Suppressor macrophage (primary cell): ENCODE data around the gene PFN3.
A peak's percentile ranks its signal among the peaks of the same experiment; 100 is the strongest.
"Not testable (repeated sequence)": the region's sequence is repeated elsewhere in the genome, so short reads cannot be mapped to it uniquely, and the experiment has no call there.

Source experiments
- DNase-seq, 4 experiments: peaks; one replicate each; pipeline ENCODE4 v3.0.0-alpha.2; 2020 to 2022

Gene PFN3

GRCh38 chr5:177425196-177425800 is 24.8 kb upstream of the PFN3 start:
- no peak for DNase-seq

DNA sequence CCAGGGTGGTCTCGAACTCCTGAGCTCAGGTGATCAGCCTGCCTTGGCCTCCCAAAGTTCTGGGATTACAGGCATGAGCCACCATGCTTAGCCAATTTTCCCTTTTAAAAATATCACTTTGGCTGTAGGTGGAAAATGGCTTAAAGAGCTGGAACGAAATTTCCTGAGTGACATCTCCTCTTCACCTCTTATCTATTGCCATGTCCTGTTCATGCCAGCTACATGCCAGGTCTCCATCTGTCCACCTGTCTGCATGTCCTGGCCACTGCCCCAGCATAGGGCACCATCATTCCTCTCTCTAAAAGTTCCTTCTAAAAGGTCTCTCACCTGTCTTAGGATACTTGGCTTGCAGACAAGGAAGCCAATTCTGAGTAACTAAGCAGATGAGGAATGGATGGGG is 23.2 kb upstream of the PFN3 start:
- DNase-seq: no peak

DNA sequence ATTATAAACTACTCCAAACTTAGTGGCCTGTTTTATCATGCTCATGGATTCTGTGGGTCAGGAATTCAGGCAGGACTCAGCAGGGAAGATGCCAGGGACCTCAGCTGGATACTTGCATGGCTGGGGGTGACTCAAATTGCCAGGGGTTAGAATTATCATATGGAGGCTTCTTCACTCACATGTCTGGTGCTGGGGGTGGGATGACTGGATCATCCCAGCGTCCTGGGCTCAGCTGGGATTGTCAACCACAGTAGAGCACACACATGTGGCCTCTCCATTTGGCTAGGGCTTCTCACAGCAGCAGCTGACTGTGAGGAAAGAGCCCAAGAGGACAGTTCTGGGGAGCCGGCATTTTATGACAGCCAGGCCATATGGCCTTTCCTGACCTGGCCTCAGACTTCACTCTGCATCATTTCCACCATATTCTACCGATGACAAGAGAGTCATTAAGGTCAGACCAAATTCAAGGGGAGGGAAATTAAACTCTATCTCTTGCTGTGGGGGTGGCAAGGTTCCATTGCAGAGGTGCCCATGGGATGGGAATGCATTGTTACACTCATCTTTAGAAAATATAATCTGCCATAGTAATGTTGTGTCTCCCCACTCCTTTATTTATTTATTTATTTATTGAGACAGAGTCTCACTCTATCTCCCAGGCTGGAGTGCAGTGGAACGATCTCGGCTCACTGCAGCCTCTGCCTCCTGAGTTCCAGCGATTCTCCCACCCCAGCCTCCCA is 20.8 kb upstream of the PFN3 start:
- DNase-seq: peak in 1 of 4 experiments; percentile 35

DNA sequence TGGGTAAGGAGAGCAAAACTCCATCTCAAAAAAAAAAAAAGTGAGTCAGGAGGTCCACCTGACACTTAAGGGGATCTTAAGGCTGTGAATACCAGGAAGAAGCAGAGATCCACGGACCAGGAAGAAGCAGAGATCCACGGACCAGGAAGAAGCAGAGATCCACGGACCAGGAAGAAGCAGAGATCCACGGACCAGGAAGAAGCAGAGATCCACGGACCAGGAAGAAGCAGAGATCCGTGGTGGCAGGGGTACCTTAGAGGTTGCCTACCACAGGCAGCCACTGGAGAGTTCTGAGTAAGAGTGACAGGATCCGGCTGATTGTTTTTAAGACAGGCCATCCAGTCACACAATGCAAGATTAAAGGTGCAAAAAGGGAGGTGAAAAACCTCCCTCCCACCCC is 20.0 kb upstream of the PFN3 start:
- not testable (repeated sequence) for DNase-seq

DNA sequence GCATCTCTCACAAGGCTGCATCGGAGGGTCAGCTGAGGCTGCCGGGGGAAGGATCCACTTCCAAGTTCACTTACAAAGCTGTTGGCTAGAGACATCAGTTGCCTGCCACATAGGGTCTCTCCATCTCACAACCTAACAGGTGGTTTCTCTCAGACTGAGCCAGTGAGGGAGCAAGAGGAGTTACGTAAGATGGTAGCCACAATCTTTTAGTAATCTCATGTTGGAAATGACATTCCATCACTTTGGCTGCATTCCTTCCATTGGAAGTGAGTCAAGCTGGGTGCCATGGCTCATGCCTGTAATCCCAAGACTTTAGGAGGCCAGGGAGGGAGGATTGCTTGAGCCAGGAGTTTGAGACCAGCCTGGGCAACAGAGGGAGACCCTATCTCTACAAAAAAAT is 18.6 kb upstream of the PFN3 start:
- DNase-seq: no peak

- not testable (repeated sequence) for DNase-seq
Measured at GRCh38 chr5:177417081-177417480, 16.6 kb upstream of the PFN3 start.

DNA sequence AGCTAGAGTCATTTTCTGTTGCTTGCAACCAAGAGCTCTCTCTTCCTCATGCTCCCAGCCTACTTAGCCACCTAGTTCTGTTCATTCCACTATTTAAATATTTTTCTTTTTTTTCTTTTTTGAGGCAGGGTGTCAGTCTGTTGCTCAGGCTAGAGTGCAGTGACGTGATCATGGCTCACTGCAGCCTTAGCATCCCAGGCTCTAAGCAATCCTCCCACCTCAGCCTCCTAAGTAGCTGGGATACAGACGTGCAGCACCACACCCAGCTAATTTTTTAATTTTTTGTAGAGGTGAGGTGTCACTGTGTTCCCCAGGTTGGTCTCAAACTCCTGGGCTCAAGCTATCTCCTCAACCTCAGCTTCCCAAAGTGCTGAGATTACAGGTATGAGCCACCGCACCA is 14.0 kb upstream of the PFN3 start:
- DNase-seq: no peak

- no peak for DNase-seq
Measured at GRCh38 chr5:177412603-177413233, 12.3 kb upstream of the PFN3 start.

DNA sequence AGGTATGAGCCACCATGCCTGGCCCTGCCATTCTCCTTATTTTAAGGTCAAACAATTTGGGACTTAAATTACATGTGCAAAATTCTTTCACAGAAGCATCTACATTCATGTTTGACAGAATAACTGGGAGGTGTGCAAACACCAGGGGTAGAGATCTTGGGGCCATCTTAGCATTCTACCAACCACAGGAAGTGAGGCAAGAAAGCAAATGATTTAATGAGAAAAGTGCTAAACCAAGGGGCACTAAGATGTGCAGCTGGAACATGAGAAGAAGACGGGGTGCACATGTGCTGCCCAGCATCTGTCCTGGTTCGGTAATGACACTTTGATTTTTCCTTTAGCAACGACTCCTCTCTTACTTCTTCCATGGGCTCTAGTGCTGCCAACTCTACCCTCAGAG is 10.1 kb upstream of the PFN3 start:
- no peak for DNase-seq

- DNase-seq: no peak
Measured at GRCh38 chr5:177409043-177409801, 8.8 kb upstream of the PFN3 start, which contains the start of gene F12. Gene F12, minus strand, starts transcription at chr5:177409564. Its CDS starts 37 bp downstream, at chr5:177409527.

GRCh38 chr5:177405805-177406204 is 5.3 kb upstream of the PFN3 start:
- DNase-seq: peak; percentile 70 to 88 (median 85)

DNA sequence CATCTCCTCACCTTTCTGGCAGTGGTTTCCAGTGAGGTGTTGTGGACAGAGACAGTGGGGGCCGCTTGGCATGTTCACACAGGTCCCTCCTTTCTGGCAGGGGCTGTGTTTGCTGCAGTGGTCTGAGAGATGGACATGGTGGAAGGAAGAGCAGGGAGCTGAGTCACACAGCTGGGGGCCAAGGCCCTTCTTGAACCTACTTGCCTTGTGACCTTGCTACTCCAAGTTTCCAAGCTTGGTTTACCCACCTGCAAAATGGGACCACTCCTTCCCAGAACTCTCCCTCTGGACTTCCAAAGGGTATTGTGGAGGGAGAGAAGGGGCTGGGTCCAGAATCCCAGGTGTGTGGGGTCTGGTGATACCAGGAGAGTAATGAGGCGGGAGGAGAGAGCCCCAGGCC is 4.9 kb upstream of the PFN3 start:
- DNase-seq: no peak

DNA sequence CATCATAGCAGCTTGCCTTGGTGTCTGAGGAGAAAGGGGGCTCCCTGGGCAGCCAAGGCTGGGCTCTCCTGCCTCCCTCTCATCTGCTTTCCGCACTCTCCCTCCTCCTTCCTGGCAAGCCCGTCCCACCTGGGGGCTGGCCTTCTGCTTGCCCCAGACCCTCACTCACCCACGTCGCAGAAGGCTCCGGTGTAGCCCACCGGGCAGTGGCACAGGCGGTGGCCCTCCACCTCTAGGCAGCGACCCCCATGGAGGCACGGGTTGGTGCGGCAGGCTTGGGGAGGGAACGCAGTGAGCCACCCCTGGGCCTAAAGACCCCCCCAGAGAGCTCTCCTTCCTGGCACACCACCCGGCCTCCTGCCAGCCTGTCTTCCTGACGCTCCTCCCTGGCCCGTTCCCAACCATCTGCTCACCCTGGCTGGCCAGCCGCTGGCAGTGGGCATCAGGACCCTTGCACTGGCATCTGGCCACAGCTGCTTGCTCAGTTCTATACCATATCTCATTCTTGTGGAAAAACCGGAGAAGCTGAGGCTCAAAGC is 4.2 kb upstream of the PFN3 start:
- no peak for DNase-seq

GRCh38 chr5:177403792-177404640 is 3.6 kb upstream of the PFN3 start:
- DNase-seq: peak; percentile 86 to 93 (median 91)

DNA sequence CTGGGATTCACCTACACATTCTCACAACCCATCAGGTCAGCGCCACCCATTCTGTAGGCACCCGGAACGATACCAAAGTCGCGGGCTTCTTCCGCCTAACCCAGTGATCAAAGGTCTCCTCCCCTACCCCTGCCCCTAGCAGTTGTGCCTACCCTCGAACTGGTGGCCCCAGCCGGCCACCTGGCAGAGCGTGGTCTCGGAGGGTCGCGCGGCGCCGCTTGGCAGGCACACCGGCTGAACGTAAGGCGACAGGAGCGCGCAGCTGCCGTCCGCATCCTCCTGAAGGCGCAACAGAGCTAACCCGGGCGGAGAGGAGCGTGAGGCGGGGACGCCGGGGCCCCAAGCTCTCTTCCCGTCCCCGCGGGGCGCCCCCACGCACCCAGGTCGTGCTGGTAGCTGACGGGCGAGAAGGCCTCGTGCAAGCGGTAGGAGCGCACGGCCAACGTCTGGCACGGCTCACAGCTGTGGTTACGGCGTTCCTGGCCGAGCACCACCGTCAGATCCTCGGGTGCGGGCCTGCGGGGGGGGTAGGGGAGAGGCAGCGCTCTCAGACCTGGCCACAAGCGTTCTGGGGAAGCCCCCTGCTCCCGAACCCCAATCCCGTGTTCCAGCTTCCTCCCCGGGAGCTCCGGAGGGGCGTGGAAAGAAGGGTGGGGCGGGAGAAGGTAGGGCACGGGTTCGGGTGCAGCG is 2.8 kb upstream of the PFN3 start:
- DNase-seq: peak in 1 of 4 experiments; percentile 46

DNA sequence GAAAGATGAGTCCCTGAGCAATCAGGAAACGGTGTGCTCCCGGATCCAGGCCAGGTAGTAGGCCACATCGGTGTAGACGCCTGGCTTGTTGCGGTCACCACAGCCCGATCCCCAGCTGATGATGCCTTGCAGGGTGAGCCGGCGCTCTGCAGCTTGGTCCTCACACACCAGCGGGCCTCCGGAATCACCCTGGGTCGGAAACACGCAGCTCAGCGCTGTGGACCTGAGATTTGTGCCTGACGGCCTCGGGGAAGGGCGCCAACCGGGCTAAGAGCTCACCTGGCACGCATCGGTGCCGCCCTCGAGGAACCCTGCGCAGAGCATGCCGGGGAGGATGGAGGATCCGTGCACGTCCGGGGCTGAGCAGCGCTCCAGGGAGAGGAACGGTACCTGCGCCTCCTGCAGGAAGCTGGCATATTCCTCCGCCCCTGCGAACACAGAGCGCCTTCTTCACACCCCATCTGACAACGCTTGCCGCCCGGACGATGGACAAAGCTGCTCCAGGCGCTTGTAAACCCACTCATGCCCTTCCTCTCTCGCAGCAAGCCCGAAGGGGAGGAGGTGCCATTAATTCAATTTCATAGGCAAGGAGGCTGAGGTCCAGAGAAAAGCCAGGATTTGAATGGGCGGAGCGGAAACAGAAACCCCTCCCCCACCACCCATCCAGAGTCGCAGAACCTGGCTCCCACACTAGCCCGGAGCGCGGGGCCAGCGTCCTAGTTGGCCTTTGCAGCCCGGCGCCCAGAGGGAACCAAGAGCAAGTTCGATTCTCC is 2.0 kb upstream of the PFN3 start:
- peak in 3 of 4 experiments; percentile 54 to 68 (median 55) for DNase-seq

DNA sequence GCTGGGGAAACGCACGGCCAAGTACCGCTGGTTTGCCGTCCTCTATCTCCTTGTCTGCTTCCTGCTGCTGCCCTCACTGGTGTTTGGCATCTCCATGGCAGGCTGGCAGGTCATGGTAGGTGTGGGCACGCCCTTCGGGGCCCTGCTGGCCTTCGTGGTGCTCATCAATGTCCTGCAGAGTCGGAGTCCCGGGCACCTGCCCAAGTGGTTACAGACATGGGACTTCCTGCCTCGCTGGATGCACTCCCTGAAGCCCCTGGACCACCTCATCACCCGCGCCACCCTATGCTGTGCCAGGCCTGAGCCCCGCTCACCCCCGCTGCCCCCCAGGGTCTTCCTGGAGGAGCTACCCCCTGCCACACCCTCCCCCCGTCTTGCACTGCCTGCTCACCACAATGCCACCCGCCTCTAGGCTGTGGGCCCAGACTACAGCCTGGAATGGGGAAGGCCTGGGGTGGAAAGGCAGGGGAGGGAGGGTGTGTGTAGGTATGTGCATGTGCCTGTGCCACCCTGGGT is 2.5 kb downstream of the PFN3 start:
- DNase-seq: no peak

GRCh38 chr5:177396807-177397206 is 3.7 kb downstream of the PFN3 start:
- DNase-seq: no peak

DNA sequence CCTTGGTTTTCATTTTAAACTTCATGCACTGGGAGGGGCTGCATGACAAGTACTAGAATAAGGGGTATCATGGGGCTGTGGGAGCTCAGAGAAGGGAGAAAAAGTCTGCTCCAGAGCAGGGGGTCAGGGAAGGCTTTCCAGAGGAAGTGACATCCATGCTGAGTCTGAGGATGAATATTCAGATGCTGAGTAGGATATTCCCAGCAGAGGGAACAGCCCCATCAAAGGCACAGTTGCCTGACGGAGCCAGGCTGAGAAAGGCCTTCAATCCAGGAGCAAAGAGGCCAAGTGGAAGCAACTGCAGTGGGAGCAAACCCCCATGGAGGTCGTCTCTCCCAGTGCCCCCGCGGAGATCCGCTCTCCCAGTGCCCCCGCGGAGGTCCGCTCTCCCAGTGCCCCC is 4.4 kb downstream of the PFN3 start:
- no peak for DNase-seq

- no peak for DNase-seq
Measured at GRCh38 chr5:177393990-177394389, 6.5 kb downstream of the PFN3 start.
